Measurements from ENCODE around the gene CABLES1.

CABLES1 gene

DNA sequence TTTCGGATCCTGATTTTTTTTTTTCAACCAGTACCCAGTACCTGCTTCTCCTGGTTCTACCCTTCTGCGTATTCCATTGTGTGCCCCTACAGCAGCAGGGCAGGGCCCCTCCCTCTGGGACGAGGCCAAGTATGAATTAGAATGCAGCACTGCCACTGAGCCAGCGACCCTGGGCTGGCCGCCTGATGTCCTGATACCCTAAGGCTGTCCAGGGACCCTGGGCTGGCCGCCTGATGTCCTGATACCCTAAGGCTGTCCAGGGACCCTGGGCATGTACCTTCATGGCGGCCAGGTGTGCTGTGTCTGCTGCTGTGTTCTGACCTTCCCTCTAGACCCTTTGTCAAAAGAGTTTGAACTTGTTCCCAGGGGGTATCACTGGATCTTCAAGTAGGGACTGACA is 42.9 kb downstream of the CABLES1 start:
- Histone ChIP-seq H3K36me3 (ENCODE audit: control insufficient read depth in 2 of 2, insufficient read depth in 1 of 2, low read length in 2 of 2) (no peaks in the 10 kb centered on the region), H3K4me3 (ENCODE audit: low read depth, low read length) (no peak overlapping the region), H3K27ac (ENCODE audit: extremely low read depth, low read depth, low read length) (no peak overlapping the region), H3K4me1 (ENCODE audit: control insufficient read depth, insufficient read depth, low read length) (no peaks in the 10 kb centered on the region), H3K9me3 (ENCODE audit: control insufficient read depth, insufficient read depth, low read depth, low read length) (no peaks in the 10 kb centered on the region)
- CTCF ChIA-PET, result interaction anchor here (0.5 to 1.7 kb wide), 3 partner anchors 12 to 202 kb away, joined by 3 to 7 read pairs (median 3); no protein-coding TSS in a partner anchor
- POLR2A ChIA-PET, result no interaction called here
- no peak for TF ChIP-seq ZNF324 (tag by site-specific recombination; IDR thresholded peaks at IDR 0.05)
- no peak for TF ChIP-seq FEZF1 (tag by site-specific recombination; IDR thresholded peaks at IDR 0.05)
- TF ChIP-seq ZFP41 (tag by site-specific recombination; IDR thresholded peaks at IDR 0.05; ENCODE audit: borderline replicate concordance), result no peak
- no peak for TF ChIP-seq ZSCAN18 (tag by site-specific recombination; IDR thresholded peaks at IDR 0.05)
- no peak for TF ChIP-seq ZNF19 (tag by site-specific recombination; IDR thresholded peaks at IDR 0.05; ENCODE audit: low read depth)
- TF ChIP-seq ZNF548 (tag by site-specific recombination; IDR thresholded peaks at IDR 0.05), result no peak
- TF ChIP-seq ZBTB20 (tag by site-specific recombination; IDR thresholded peaks at IDR 0.05), result no peak
- no peak for TF ChIP-seq ZNF23 (tag by site-specific recombination; IDR thresholded peaks at IDR 0.05; ENCODE audit: borderline replicate concordance)

DNA sequence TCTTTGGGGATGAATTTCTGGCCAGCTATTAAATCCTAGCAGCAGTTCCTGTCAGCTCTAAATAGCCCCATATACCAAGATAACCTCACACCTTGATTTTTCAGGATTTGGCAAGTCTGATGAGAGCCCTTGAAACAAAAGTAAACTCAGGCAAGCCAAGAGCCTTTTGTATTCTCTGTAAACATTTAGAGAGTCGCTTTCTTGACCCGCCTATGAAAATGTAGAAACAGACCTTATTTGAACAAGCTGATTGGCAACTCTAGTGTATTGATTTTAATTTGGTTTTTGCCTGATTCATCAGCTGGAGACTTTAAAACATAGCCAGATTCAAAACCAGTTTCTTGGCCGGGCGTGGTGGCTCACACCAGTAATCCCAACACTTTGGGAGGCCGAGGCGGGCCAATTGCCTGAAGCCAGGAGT is 43.4 kb downstream of the CABLES1 start:
- H3K4me3 ChIP-seq (ENCODE audit: low read depth, low read length), result no peak overlapping the region
- no peaks in the 10 kb centered on the region for H3K36me3 ChIP-seq (ENCODE audit: control insufficient read depth in 2 of 2, insufficient read depth in 1 of 2, low read length in 2 of 2)
- ChIA-PET POLR2A (no interaction called here), CTCF (interaction anchor here (0.5 to 1.7 kb wide), 2 partner anchors 47 to 201 kb away, joined by 3 to 7 read pairs; no protein-coding TSS in a partner anchor)
- H3K4me1 ChIP-seq (ENCODE audit: control insufficient read depth, insufficient read depth, low read length), result no peaks in the 10 kb centered on the region
- no peak overlapping the region for H3K27ac ChIP-seq (ENCODE audit: extremely low read depth, low read depth, low read length)
- H3K9me3 ChIP-seq (ENCODE audit: control insufficient read depth, insufficient read depth, low read depth, low read length), result no peaks in the 10 kb centered on the region
- TF ChIP-seq ZNF639 (tag by site-specific recombination; IDR thresholded peaks at IDR 0.05) (no peak), ZNF747 (tag by site-specific recombination; IDR thresholded peaks at IDR 0.05) (no peak), KLF7 (tag by site-specific recombination; IDR thresholded peaks at IDR 0.05; ENCODE audit: borderline replicate concordance) (no peak), ZEB2 (tag by site-specific recombination; IDR thresholded peaks at IDR 0.05) (no peak), SP7 (tag by site-specific recombination; IDR thresholded peaks at IDR 0.05) (no peak), ZNF146 (tag by site-specific recombination; IDR thresholded peaks at IDR 0.05) (no peak), ZNF16 (tag by site-specific recombination; IDR thresholded peaks at IDR 0.05; ENCODE audit: low read depth) (no peak), ZNF404 (tag by site-specific recombination; IDR thresholded peaks at IDR 0.05) (no peak), ZNF548 (tag by site-specific recombination; IDR thresholded peaks at IDR 0.05) (no peak), ZNF677 (tag by site-specific recombination; IDR thresholded peaks at IDR 0.05) (no peak)
- TF ChIP-seq, protein P1, sequence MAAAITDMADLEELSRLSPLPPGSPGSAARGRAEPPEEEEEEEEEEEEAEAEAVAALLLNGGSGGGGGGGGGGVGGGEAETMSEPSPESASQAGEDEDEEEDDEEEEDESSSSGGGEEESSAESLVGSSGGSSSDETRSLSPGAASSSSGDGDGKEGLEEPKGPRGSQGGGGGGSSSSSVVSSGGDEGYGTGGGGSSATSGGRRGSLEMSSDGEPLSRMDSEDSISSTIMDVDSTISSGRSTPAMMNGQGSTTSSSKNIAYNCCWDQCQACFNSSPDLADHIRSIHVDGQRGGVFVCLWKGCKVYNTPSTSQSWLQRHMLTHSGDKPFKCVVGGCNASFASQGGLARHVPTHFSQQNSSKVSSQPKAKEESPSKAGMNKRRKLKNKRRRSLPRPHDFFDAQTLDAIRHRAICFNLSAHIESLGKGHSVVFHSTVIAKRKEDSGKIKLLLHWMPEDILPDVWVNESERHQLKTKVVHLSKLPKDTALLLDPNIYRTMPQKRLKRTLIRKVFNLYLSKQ (tag by site-specific recombination; IDR thresholded peaks at IDR 0.05; ENCODE audit: borderline replicate concordance), result no peak

DNA sequence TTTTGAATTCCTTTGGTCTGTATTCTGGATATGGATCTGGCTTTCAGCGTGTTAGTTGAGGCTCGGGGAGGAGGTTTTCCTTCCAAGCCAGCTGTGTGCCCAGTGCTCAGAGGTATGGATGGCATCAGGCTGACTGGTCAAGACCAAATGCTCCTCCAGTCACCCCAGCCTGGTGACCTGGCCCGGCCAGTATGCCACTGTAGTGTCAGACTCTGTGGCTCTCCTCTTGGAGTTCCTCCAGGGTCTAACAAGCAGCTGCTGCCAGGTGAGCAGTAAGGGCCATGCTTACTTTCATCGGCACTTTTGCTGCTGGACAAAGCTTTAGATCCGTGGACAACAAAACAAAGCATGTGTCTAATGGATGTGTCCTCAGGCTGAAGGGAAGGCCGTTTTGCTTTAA is 44.1 kb downstream of the CABLES1 start:
- TF ChIP-seq, protein P2, sequence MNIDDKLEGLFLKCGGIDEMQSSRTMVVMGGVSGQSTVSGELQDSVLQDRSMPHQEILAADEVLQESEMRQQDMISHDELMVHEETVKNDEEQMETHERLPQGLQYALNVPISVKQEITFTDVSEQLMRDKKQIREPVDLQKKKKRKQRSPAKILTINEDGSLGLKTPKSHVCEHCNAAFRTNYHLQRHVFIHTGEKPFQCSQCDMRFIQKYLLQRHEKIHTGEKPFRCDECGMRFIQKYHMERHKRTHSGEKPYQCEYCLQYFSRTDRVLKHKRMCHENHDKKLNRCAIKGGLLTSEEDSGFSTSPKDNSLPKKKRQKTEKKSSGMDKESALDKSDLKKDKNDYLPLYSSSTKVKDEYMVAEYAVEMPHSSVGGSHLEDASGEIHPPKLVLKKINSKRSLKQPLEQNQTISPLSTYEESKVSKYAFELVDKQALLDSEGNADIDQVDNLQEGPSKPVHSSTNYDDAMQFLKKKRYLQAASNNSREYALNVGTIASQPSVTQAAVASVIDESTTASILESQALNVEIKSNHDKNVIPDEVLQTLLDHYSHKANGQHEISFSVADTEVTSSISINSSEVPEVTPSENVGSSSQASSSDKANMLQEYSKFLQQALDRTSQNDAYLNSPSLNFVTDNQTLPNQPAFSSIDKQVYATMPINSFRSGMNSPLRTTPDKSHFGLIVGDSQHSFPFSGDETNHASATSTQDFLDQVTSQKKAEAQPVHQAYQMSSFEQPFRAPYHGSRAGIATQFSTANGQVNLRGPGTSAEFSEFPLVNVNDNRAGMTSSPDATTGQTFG (tag by site-specific recombination; IDR thresholded peaks at IDR 0.05; ENCODE audit: borderline replicate concordance), result no peak
- TF ChIP-seq YY2 (tag by site-specific recombination; IDR thresholded peaks at IDR 0.05), result no peak
- no peaks in the 10 kb centered on the region for H3K9me3 ChIP-seq (ENCODE audit: control insufficient read depth, insufficient read depth, low read depth, low read length)
- POLR2A ChIA-PET, result no interaction called here
- H3K36me3 ChIP-seq (ENCODE audit: control insufficient read depth in 2 of 2, insufficient read depth in 1 of 2, low read length in 2 of 2), result no peaks in the 10 kb centered on the region
- H3K27ac ChIP-seq (ENCODE audit: extremely low read depth, low read depth, low read length), result no peak overlapping the region
- H3K4me3 ChIP-seq (ENCODE audit: low read depth, low read length), result no peak overlapping the region
- CTCF ChIA-PET, result interaction anchor here (1.2 to 1.7 kb wide), 2 partner anchors 48 kb away, joined by 5 to 7 read pairs; no protein-coding TSS in a partner anchor
- no peaks in the 10 kb centered on the region for H3K4me1 ChIP-seq (ENCODE audit: control insufficient read depth, insufficient read depth, low read length)
